Stimulated activated naive B cell treated with anti-CD40 and anti-IgM and Interleukin-4, amounts not matched to agents 10 μg/mL and 1 μg/mL and 100 μg/mL, for 72 hours (primary cell): Measurements from ENCODE around the gene ACVR1C.

Experiments used
- ATAC-seq, 2 donors: fragments of 150-1000 bp; cut with Tn5 transposase; replicated peaks; 2 replicates each; pipeline ENCODE4 v1.10.0; 2021; ENCODE audit warnings: moderate library complexity in 1 of 2
- DNase-seq: peaks from one replicate; pipeline ENCODE4 v3.0.0; 2021
- H3K27ac Mint-ChIP-seq: one replicate; pipeline ENCODE4 v1.8.0; 2022; ENCODE audit warnings: mild to moderate bottlenecking, mixed read lengths
- H3K27me3 Mint-ChIP-seq, 2 donors: one replicate each; pipeline ENCODE4 v1.8.0; 2022; ENCODE audit warnings: mixed read lengths in 2 of 2
- H3K36me3 Mint-ChIP-seq, 2 donors: one replicate each; pipeline ENCODE4 v1.8.0; 2022; ENCODE audit warnings: mixed read lengths in 2 of 2, mild to moderate bottlenecking in 1 of 2
- H3K4me1 Mint-ChIP-seq, 2 donors: one replicate each; pipeline ENCODE4 v1.8.0; 2022; ENCODE audit warnings: mixed read lengths in 2 of 2, mild to moderate bottlenecking in 1 of 2
- H3K4me3 Mint-ChIP-seq, 2 donors: one replicate each; pipeline ENCODE4 v1.8.0; 2022; ENCODE audit warnings: mild to moderate bottlenecking in 2 of 2, mixed read lengths in 2 of 2, moderate library complexity in 1 of 2
- H3K9me3 Mint-ChIP-seq, 2 donors: one replicate each; pipeline ENCODE4 v1.8.0; 2022; ENCODE audit warnings: mixed read lengths in 2 of 2, mild to moderate bottlenecking in 1 of 2

The ACVR1C gene

GRCh38 chr2:157500334-157500733 is 128.3 kb downstream of the ACVR1C start:
- Mint-ChIP-seq H3K4me3 (no peak overlapping the region), H3K36me3 (no peaks in the 10 kb centered on the region)

GRCh38 chr2:157498483-157498882 is 130.2 kb downstream of the ACVR1C start:
- H3K36me3 Mint-ChIP-seq, result no peaks in the 10 kb centered on the region
- no peak overlapping the region for H3K4me3 Mint-ChIP-seq
- H3K27ac Mint-ChIP-seq, result no peak overlapping the region
- H3K4me1 Mint-ChIP-seq, result peaks cover 13 to 27% of the 10 kb centered on the region in 2 donors
- no peak for ATAC-seq
- H3K27me3 Mint-ChIP-seq, result no peaks in the 10 kb centered on the region
- peaks cover 0 to 2% of the 10 kb centered on the region in 2 donors for H3K9me3 Mint-ChIP-seq
- DNase-seq, result no peak

More at GRCh38 chr2:157500334-157500733, 128.3 kb downstream of the ACVR1C start:
- H3K27ac Mint-ChIP-seq, result no peak overlapping the region
- ATAC-seq (no peak), DNase-seq (no peak)
- H3K27me3 Mint-ChIP-seq, result no peaks in the 10 kb centered on the region
- peaks cover 13 to 23% of the 10 kb centered on the region in 2 donors for H3K4me1 Mint-ChIP-seq
- H3K9me3 Mint-ChIP-seq, result peaks cover 0 to 2% of the 10 kb centered on the region in 2 donors

GRCh38 chr2:157497638-157498314 is 130.9 kb downstream of the ACVR1C start:
- H3K4me3 Mint-ChIP-seq, result no peak overlapping the region
- no peaks in the 10 kb centered on the region for H3K36me3 Mint-ChIP-seq
- no peak overlapping the region for H3K27ac Mint-ChIP-seq
- H3K9me3 Mint-ChIP-seq, result peaks cover 0 to 2% of the 10 kb centered on the region in 2 donors
- H3K4me1 Mint-ChIP-seq, result peaks cover 13 to 32% of the 10 kb centered on the region in 2 donors
- ATAC-seq (peak; percentile 88 to 89), DNase-seq (no peak)
- H3K27me3 Mint-ChIP-seq, result no peaks in the 10 kb centered on the region

GRCh38 chr2:157492189-157492773 is 136.4 kb downstream of the ACVR1C start:
- no peaks in the 10 kb centered on the region for H3K27me3 Mint-ChIP-seq
- peaks cover 5 to 23% of the 10 kb centered on the region in 2 donors for H3K4me1 Mint-ChIP-seq
- ATAC-seq (peak; percentile 83 to 91), DNase-seq (peak; percentile 60)
- H3K9me3 Mint-ChIP-seq, result no peaks in the 10 kb centered on the region
- H3K4me3 Mint-ChIP-seq, result no peak overlapping the region
- no peak overlapping the region for H3K27ac Mint-ChIP-seq
- H3K36me3 Mint-ChIP-seq, result no peaks in the 10 kb centered on the region

GRCh38 chr2:157489983-157490382 is 138.7 kb downstream of the ACVR1C start:
- Mint-ChIP-seq H3K4me3 (no peak overlapping the region), H3K27me3 (no peaks in the 10 kb centered on the region), H3K4me1 (peaks cover 9 to 34% of the 10 kb centered on the region in 2 donors), H3K36me3 (no peaks in the 10 kb centered on the region), H3K9me3 (no peaks in the 10 kb centered on the region), H3K27ac (no peak overlapping the region)
- no peak for ATAC-seq
- no peak for DNase-seq

- no peak overlapping the region for H3K4me3 Mint-ChIP-seq
- H3K27me3 Mint-ChIP-seq, result no peaks in the 10 kb centered on the region
- no peaks in the 10 kb centered on the region for H3K9me3 Mint-ChIP-seq
- peaks cover 11 to 34% of the 10 kb centered on the region in 2 donors for H3K4me1 Mint-ChIP-seq
- no peak for DNase-seq
- H3K36me3 Mint-ChIP-seq, result no peaks in the 10 kb centered on the region
- no peak overlapping the region for H3K27ac Mint-ChIP-seq
- ATAC-seq, result no peak
Measured at GRCh38 chr2:157488877-157489276, 139.8 kb downstream of the ACVR1C start.

GRCh38 chr2:157487747-157488146 is 140.9 kb downstream of the ACVR1C start:
- Mint-ChIP-seq H3K4me1 (peaks cover 11 to 28% of the 10 kb centered on the region in 2 donors), H3K4me3 (no peak overlapping the region), H3K27ac (no peak overlapping the region)

GRCh38 chr2:157487271-157487610 is 141.4 kb downstream of the ACVR1C start:
- Mint-ChIP-seq H3K27ac (no peak overlapping the region), H3K4me3 (no peak overlapping the region), H3K4me1 (peaks cover 11 to 28% of the 10 kb centered on the region in 2 donors), H3K9me3 (no peaks in the 10 kb centered on the region), H3K27me3 (no peaks in the 10 kb centered on the region), H3K36me3 (no peaks in the 10 kb centered on the region)
- ATAC-seq (no peak), DNase-seq (no peak)

More at GRCh38 chr2:157487747-157488146, 140.9 kb downstream of the ACVR1C start:
- no peaks in the 10 kb centered on the region for H3K36me3 Mint-ChIP-seq
- H3K9me3 Mint-ChIP-seq, result no peaks in the 10 kb centered on the region
- ATAC-seq (no peak), DNase-seq (no peak)
- no peaks in the 10 kb centered on the region for H3K27me3 Mint-ChIP-seq

- no peak overlapping the region for H3K4me3 Mint-ChIP-seq
- DNase-seq (no peak), ATAC-seq (no peak)
- no peaks in the 10 kb centered on the region for H3K9me3 Mint-ChIP-seq
- H3K36me3 Mint-ChIP-seq, result no peaks in the 10 kb centered on the region
- H3K4me1 Mint-ChIP-seq, result peaks cover 11 to 31% of the 10 kb centered on the region in 2 donors
- no peaks in the 10 kb centered on the region for H3K27me3 Mint-ChIP-seq
- no peak overlapping the region for H3K27ac Mint-ChIP-seq
Measured at GRCh38 chr2:157486596-157487270, 141.9 kb downstream of the ACVR1C start.

- Mint-ChIP-seq H3K4me3 (peak overlapping the region in 1 of 2 donors; percentile 17), H3K27ac (peak overlapping the region; percentile 85), H3K36me3 (no peaks in the 10 kb centered on the region), H3K4me1 (peaks cover 33 to 69% of the 10 kb centered on the region in 2 donors), H3K9me3 (peaks cover 0 to 2% of the 10 kb centered on the region in 2 donors), H3K27me3 (no peaks in the 10 kb centered on the region)
- ATAC-seq, result peak; percentile 90 to 95
- DNase-seq, result peak; percentile 20
Measured at GRCh38 chr2:157480182-157480961, 148.3 kb downstream of the ACVR1C start.

GRCh38 chr2:157479081-157480027 is 149.3 kb downstream of the ACVR1C start:
- ATAC-seq (no peak), DNase-seq (no peak)
- H3K36me3 Mint-ChIP-seq, result no peaks in the 10 kb centered on the region
- peaks cover 0 to 2% of the 10 kb centered on the region in 2 donors for H3K9me3 Mint-ChIP-seq
- no peaks in the 10 kb centered on the region for H3K27me3 Mint-ChIP-seq
- no peak overlapping the region for H3K4me3 Mint-ChIP-seq
- H3K27ac Mint-ChIP-seq, result peak overlapping the region; percentile 85
- peaks cover 30 to 69% of the 10 kb centered on the region in 2 donors for H3K4me1 Mint-ChIP-seq

- Mint-ChIP-seq H3K4me1 (peaks cover 38 to 81% of the 10 kb centered on the region in 2 donors), H3K36me3 (no peaks in the 10 kb centered on the region), H3K9me3 (peaks cover 0 to 2% of the 10 kb centered on the region in 2 donors), H3K4me3 (no peak overlapping the region), H3K27me3 (no peaks in the 10 kb centered on the region), H3K27ac (no peak overlapping the region)
- ATAC-seq (no peak), DNase-seq (no peak)
Measured at GRCh38 chr2:157477919-157478318, 150.7 kb downstream of the ACVR1C start.

GRCh38 chr2:157476953-157477709 is 151.5 kb downstream of the ACVR1C start:
- peak overlapping the region; percentile 42 for H3K27ac Mint-ChIP-seq

More at GRCh38 chr2:157476953-157477709, 151.5 kb downstream of the ACVR1C start:
- H3K27me3 Mint-ChIP-seq, result no peaks in the 10 kb centered on the region
- no peak overlapping the region for H3K4me3 Mint-ChIP-seq
- H3K36me3 Mint-ChIP-seq, result no peaks in the 10 kb centered on the region
- no peak for DNase-seq
- H3K9me3 Mint-ChIP-seq, result peaks cover 0 to 2% of the 10 kb centered on the region in 2 donors
- H3K4me1 Mint-ChIP-seq, result peaks cover 35 to 76% of the 10 kb centered on the region in 2 donors
- ATAC-seq, result peak in 1 of 2 donors; percentile 27
